ENCODE results near the gene HES7.

Gene HES7

DNA sequence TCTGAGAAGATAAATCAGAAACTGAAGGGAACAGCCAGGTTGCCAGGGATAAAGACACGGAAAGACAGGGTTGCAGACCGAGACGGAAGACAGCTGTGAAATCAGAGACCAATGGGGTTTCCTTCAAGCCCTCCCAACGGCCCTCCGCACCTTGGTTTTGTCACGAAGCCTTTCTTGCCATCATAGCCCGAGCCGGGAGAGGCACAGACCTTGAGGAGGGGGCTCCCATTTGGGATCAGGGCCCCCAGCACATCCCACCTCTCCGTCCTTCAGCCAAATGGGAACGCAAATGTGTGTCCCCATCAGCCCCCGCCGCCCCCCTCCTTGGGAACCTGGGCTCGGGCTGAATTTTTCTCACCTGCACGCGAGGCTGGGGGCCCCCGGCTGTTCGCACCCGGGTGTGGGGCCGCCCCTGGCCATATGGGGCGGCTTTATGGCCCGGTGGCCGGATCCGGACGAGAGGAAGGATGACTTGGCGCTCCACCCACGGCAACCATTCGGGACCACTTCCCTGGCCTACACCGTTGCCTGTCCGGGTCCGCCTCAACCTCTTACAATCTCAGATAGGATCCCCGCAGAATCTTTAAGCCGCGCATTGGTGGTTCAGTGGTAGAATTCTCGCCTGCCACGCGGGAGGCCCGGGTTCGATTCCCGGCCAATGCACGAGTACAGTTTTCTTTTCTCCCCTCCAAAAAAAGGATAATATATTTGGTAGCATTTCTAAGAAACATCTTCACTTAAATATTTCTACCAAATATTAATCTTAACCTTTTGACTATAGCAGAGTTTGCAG lies 1.4 kb upstream of the HES7 start:
- H3K4me3 ChIP-seq (ENCODE audit: low read length), result peak overlapping the region; percentile 79
- H3K27me3 ChIP-seq (ENCODE audit: control insufficient read depth, insufficient read depth, low read length), result peaks cover 79% of the 10 kb centered on the region
- H3K9me3 ChIP-seq (ENCODE audit: control insufficient read depth, low read depth, low read length), result no peaks in the 10 kb centered on the region
- H3K4me1 ChIP-seq (ENCODE audit: control insufficient read depth, low read depth, low read length), result peaks cover 11% of the 10 kb centered on the region
- no peak overlapping the region for H3K27ac ChIP-seq (ENCODE audit: low read length)
- H3K9ac ChIP-seq (ENCODE audit: low read length), result no peak overlapping the region
- H3K36me3 ChIP-seq (ENCODE audit: control insufficient read depth, low read depth, low read length), result no peaks in the 10 kb centered on the region

DNA sequence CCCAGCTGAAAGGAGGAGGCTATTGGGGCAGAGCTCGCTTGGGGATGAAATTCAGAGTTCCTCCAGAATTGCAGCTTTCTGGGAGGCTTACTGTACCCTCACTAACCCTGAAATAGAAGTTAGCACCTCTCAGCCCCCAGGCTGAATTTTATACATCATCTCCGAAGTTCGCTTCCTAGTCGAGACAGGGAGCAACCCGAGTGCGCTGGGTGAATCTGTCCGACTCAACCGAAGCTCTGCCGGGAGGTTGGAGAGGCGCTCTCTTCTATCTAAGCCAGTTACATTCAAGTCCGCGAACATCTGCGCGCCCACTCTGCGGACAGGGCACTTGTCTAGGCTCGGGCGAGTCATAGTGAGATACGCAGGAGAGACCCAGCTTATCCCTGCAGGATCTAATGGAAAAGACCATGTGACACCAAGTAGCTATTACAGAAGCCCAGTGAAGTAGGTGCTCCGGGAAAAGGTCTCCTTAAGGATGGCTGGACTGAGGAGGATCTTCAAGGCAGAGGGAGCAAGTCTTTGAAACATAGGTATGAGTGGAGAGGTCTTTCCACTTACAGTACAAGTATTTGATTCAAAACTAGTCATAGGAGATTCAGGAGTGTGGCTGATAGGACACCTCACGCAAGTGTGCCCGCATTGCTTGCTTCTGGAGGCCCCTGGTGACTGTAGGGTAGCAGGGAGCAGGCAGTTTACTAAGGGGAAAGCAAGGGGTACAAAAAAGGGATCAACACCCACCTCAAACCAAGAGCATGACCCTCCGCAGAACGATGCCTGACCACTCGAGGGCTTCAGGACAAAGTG lies 646 bp upstream of the HES7 start:
- H3K9me3 ChIP-seq (ENCODE audit: control insufficient read depth, low read depth, low read length), result no peaks in the 10 kb centered on the region
- H3K27ac ChIP-seq (ENCODE audit: low read length), result no peak overlapping the region
- peaks cover 71% of the 10 kb centered on the region for H3K27me3 ChIP-seq (ENCODE audit: control insufficient read depth, insufficient read depth, low read length)
- peak overlapping the region; percentile 79 for H3K4me3 ChIP-seq (ENCODE audit: low read length)
- no peak overlapping the region for H3K9ac ChIP-seq (ENCODE audit: low read length)
- H3K36me3 ChIP-seq (ENCODE audit: control insufficient read depth, low read depth, low read length), result no peaks in the 10 kb centered on the region
- H3K4me1 ChIP-seq (ENCODE audit: control insufficient read depth, low read depth, low read length), result peaks cover 11% of the 10 kb centered on the region

DNA sequence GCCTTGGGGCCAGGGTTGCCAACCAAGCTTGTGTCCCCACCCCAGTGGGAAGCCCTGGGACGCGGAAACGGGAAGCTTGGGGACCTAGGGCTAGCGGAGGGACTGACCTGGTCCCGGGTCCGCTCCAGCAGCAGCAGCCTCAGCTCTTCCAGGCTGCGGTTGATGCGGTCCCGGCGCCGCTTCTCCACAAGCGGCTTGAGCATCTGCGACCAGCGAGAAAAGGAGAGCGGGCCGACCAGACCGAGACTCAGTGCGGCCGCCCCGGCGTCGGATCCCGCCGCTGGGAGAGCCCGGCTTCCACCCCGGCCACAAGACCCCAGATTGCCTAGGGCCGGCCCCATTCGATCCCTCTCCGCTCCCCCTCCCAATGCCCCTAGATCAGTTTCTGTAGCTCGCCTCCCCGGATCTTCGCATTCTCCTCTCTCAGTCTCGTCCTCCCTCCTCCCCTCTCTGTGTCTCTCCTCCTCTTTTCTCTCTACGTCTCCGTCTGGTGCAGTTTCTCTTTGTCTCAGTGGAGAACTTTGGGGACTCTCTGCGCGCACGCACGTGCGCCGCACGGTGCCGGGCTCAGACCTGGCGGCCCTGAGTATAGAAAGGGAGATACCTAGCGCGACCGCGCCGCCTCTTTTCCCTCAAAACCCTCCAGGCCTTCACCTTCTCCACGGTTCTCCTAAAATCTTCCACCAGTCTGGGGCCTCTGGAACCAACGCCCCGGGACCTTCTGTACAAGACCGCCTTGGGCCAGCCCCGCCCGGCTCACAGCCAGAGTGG lies 797 bp downstream of the HES7 start:
- no peak overlapping the region for H3K9ac ChIP-seq (ENCODE audit: low read length)
- H3K27ac ChIP-seq (ENCODE audit: low read length), result no peak overlapping the region
- H3K9me3 ChIP-seq (ENCODE audit: control insufficient read depth, low read depth, low read length), result no peaks in the 10 kb centered on the region
- H3K4me3 ChIP-seq (ENCODE audit: low read length), result peak overlapping the region; percentile 79
- no peaks in the 10 kb centered on the region for H3K36me3 ChIP-seq (ENCODE audit: control insufficient read depth, low read depth, low read length)
- peaks cover 65% of the 10 kb centered on the region for H3K27me3 ChIP-seq (ENCODE audit: control insufficient read depth, insufficient read depth, low read length)
- peaks cover 11% of the 10 kb centered on the region for H3K4me1 ChIP-seq (ENCODE audit: control insufficient read depth, low read depth, low read length)

DNA sequence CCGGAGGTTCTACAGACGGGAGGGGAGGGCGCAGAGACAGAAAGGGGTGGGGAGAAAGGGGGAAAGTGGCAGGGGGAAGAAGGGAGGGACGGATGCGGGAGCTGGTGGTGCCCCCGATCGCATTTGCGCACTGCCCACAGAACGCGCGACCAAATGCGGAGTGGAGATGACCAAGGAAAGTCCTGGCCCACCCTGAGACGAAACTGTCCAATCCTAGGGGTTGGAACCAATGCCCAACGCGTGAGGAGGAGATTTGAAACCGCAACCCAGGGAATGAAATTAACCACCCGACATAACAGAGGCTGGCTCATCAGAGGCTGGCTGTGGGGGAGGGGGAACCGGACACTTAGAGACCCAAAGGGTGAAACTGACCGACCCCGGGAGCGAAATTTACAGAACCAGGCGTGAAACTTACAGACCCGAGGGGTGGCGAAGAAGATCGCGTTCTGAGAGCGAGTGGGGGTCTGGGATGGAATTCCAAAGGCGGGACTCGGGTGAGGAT lies 1.4 kb downstream of the HES7 start:
- H3K27ac ChIP-seq (ENCODE audit: low read length), result no peak overlapping the region
- peak overlapping the region; percentile 79 for H3K4me3 ChIP-seq (ENCODE audit: low read length)
- no peaks in the 10 kb centered on the region for H3K36me3 ChIP-seq (ENCODE audit: control insufficient read depth, low read depth, low read length)
- no peak overlapping the region for H3K9ac ChIP-seq (ENCODE audit: low read length)
- peaks cover 65% of the 10 kb centered on the region for H3K27me3 ChIP-seq (ENCODE audit: control insufficient read depth, insufficient read depth, low read length)
- H3K9me3 ChIP-seq (ENCODE audit: control insufficient read depth, low read depth, low read length), result no peaks in the 10 kb centered on the region
- H3K4me1 ChIP-seq (ENCODE audit: control insufficient read depth, low read depth, low read length), result peaks cover 11% of the 10 kb centered on the region

DNA sequence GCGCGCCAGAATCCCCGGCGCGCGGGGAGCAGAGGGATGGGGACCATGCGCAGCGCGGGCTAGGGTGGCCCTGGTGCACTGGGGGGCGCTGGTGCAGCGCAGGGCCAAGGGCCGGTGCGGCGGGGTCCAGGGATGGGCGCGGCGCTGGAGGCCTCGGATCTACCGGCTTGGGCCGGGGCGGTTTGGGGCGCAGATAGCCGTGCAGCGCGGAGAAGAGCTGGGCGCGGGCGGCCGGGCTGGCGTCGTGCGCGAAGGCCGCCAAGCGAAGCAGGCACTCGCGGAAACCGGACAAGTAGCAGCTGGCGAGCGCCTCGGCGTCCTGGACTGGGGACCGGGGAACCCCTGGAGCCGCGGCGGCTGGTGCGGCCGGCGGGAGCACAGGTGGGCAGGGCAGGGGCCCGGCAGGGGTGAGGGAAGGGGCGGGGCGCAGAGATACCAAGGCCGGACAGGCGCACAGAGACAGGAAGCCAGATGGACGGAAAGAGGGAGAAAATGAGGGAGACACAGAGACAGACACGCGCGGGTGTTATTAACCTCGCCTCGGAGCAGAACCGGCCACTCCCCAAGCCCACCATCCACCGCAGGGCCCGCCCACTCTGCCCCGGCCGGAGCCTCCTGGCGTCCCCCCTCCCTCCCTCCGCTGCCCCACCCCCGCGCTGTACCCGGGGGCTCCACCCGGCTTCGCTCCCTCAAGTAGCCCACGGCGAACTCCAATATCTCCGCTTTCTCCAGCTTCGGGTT lies 2.1 kb downstream of the HES7 start:
- Histone ChIP-seq H3K27ac (ENCODE audit: low read length) (no peak overlapping the region), H3K4me3 (ENCODE audit: low read length) (peak overlapping the region; percentile 79), H3K36me3 (ENCODE audit: control insufficient read depth, low read depth, low read length) (no peaks in the 10 kb centered on the region), H3K9ac (ENCODE audit: low read length) (no peak overlapping the region), H3K4me1 (ENCODE audit: control insufficient read depth, low read depth, low read length) (peaks cover 11% of the 10 kb centered on the region), H3K27me3 (ENCODE audit: control insufficient read depth, insufficient read depth, low read length) (peaks cover 65% of the 10 kb centered on the region), H3K9me3 (ENCODE audit: control insufficient read depth, low read depth, low read length) (no peaks in the 10 kb centered on the region)

DNA sequence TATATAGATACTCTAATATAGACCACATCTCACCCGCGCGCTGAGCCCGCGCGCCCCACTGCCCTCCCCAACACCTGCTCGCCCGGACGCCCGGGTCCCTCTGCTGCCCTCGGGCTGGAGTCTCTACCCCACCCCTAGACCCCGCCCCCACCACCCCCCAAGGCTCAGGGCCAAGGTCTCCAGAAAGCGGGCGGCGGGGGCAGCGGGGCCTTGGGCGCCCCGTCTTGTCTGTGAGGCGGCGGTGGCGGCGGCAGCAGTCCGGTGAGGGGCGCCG lies 2.6 kb downstream of the HES7 start:
- no peak overlapping the region for H3K27ac ChIP-seq (ENCODE audit: low read length)
- H3K4me1 ChIP-seq (ENCODE audit: control insufficient read depth, low read depth, low read length), result peaks cover 11% of the 10 kb centered on the region
- H3K9me3 ChIP-seq (ENCODE audit: control insufficient read depth, low read depth, low read length), result no peaks in the 10 kb centered on the region
- H3K4me3 ChIP-seq (ENCODE audit: low read length), result peak overlapping the region; percentile 79
- no peaks in the 10 kb centered on the region for H3K36me3 ChIP-seq (ENCODE audit: control insufficient read depth, low read depth, low read length)
- H3K9ac ChIP-seq (ENCODE audit: low read length), result no peak overlapping the region
- H3K27me3 ChIP-seq (ENCODE audit: control insufficient read depth, insufficient read depth, low read length), result peaks cover 67% of the 10 kb centered on the region

DNA sequence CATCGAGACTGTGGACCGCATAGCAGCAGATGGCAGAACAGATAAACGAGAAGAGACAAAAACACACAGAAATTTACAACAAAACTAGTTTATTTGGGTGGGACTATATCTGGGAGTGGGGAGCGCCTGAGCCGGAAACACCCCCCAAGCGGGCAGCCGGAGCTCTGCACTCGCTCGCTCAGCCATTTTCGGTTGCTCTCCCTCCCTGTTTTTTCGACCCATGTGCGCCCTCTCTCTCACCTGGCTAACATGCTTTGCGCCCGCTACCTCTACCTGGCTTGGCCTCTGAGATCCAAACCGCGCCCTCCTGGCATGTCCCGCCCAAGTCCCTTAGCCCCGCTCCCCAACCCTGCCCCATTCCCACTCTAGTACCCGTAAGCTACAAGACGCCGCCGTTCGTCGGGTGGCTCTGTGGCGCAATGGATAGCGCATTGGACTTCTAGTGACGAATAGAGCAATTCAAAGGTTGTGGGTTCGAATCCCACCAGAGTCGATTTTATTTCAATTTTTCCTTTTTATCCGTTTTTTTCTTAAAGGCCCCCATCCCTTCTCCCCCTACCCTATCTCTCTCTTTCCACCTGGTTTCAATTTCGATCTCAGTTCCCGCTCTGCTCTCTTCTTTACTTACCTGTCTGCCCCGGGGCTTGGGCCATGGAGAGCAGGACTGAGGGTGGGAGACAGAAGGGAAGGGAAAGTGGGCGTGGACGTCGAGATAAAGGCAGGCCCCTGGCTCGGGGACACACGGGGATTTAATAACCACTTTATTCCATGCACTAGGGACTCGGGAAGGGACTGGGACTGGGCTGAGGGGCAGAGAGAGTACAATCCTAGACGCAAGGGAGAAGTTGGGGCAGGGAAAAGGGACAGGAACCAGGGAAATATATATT lies 3.1 kb downstream of the HES7 start:
- no peak overlapping the region for H3K27ac ChIP-seq (ENCODE audit: low read length)
- peak overlapping the region; percentile 79 for H3K4me3 ChIP-seq (ENCODE audit: low read length)
- no peaks in the 10 kb centered on the region for H3K36me3 ChIP-seq (ENCODE audit: control insufficient read depth, low read depth, low read length)
- H3K9ac ChIP-seq (ENCODE audit: low read length), result peak overlapping the region; percentile 19
- no peaks in the 10 kb centered on the region for H3K9me3 ChIP-seq (ENCODE audit: control insufficient read depth, low read depth, low read length)
- peaks cover 67% of the 10 kb centered on the region for H3K27me3 ChIP-seq (ENCODE audit: control insufficient read depth, insufficient read depth, low read length)
- peaks cover 11% of the 10 kb centered on the region for H3K4me1 ChIP-seq (ENCODE audit: control insufficient read depth, low read depth, low read length)

DNA sequence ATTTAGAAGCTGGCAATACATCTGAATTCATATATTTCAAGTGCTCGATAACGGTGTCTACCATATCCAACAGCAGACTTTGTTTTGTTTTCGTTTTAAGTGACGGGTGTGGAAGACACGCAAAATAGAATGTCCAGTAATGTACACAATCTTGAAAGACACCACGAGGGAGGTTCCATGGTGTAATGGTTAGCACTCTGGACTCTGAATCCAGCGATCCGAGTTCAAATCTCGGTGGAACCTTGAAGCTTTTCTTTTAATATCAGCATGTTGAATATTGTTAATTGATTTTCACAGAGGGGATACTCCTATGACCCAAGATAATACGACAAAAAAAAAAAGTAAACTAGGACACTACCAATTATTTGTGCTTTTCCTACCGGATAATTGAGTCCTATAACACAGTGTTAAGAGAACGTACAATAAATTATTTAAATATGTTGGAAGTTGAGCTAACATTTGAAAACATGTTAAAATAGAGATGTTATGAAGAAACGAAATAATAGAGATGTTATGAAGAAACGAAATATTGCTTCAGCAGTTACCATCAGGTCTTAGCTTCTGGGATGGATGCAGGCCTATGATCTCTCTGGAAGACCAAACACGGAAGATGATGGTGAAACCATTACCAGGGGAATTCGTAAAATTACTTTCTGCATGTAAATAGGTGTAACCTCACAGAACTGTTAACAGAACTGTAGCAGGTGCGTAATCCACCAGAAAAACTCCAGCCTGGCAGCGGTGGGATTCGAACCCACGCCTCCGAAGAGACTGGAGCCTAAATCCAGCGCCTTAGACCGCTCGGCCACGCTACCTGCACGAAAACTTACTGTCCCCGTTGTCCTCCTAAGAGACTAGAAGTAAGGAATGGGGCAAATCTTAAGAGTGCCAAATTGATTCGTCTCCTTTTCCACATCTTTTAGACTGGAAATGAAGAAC lies 4.1 kb downstream of the HES7 start:
- H3K4me3 ChIP-seq (ENCODE audit: low read length), result peak overlapping the region; percentile 79
- H3K9ac ChIP-seq (ENCODE audit: low read length), result peak overlapping the region; percentile 19
- no peak overlapping the region for H3K27ac ChIP-seq (ENCODE audit: low read length)
- H3K4me1 ChIP-seq (ENCODE audit: control insufficient read depth, low read depth, low read length), result peaks cover 7% of the 10 kb centered on the region
- H3K9me3 ChIP-seq (ENCODE audit: control insufficient read depth, low read depth, low read length), result no peaks in the 10 kb centered on the region
- H3K36me3 ChIP-seq (ENCODE audit: control insufficient read depth, low read depth, low read length), result no peaks in the 10 kb centered on the region
- H3K27me3 ChIP-seq (ENCODE audit: control insufficient read depth, insufficient read depth, low read length), result peaks cover 68% of the 10 kb centered on the region

DNA sequence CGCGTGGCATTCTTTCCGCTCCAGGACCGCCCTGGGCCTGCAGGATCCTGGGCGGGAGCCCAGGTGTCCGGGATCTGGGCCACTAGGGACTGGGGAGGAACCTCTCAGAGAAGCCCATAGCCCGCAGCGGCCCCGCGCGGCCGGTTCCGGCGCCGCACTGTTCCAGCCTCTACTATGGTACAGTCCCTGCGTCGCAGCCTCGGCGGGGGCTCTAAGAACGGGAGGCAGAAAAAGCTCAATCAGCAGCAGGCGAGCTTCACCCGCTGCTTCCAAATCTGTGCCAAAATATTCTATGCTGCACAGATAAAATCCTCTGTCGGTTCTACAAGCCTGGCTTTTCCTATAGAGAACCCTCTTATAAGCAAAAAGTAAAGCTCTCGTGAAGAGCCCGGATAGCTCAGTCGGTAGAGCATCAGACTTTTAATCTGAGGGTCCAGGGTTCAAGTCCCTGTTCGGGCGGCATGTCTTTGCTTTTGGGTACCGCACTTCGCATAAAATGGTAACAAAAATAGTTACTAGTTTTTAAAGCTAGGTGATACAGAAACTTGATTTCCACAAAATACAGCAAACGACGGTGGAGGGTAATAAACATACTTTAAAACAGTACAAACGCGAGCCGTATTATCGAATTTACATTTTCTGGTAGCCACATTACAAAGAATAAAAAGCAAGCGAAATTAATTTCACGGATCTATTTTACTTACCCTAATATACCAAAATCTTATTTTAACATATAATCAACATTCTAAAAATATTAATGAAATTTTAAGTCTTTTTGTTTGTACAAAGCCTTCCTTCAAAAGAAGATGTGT lies 4.9 kb downstream of the HES7 start:
- Histone ChIP-seq H3K9me3 (ENCODE audit: control insufficient read depth, low read depth, low read length) (no peaks in the 10 kb centered on the region), H3K4me1 (ENCODE audit: control insufficient read depth, low read depth, low read length) (no peaks in the 10 kb centered on the region), H3K9ac (ENCODE audit: low read length) (no peak overlapping the region), H3K4me3 (ENCODE audit: low read length) (peak overlapping the region; percentile 79), H3K27me3 (ENCODE audit: control insufficient read depth, insufficient read depth, low read length) (peaks cover 68% of the 10 kb centered on the region), H3K27ac (ENCODE audit: low read length) (no peak overlapping the region), H3K36me3 (ENCODE audit: control insufficient read depth, low read depth, low read length) (no peaks in the 10 kb centered on the region)
